ENCODE results near the gene PGAM5.

The PGAM5 gene

DNA sequence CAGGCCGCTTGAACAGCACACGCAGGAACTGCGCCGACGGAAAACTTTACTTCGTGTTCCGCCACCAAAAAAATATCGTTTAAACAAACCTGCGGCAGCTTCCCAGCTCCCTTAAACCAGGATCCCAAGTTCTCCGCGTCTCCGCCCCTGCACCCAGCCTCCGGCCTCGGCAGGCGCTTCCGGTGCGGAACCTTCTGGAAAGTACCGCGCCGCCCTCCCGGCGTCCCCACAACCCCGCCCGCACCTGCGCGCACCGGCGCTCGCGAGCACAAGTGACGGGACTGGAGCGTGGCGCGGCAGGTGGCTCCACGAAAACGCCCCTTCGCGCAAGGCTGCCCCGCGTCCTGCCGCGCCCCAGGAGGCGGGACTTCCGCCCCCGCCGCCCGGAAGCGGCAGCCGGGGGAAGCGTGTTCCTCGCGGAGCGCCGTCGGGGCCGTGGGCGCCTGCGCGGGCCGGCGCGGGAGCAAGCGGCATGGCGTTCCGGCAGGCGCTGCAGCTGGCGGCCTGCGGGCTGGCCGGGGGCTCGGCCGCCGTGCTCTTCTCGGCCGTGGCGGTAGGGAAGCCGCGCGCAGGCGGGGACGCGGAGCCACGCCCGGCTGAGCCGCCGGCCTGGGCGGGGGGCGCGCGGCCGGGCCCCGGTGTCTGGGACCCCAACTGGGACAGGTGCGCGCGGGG lies at the start of gene PGAM5:
PGAM5 (plus strand) TSS at position 438 of the 675 bp plus-strand sequence; CDS start at position 473, 35 bp downstream.
- DNase-seq (ENCODE audit: low spot score in 2 of 2) (peak; percentile 90 to 93), ATAC-seq (ENCODE audit: low read depth) (peak; percentile 95)
- Mint-ChIP-seq H3K4me1 (peaks cover 13% of the 10 kb centered on the region), H3K4me3 (peak within 1 kb of the TSS; percentile 95), H3K36me3 (peaks cover 10% of the 10 kb centered on the region), H3K27me3 (no peaks in the 10 kb centered on the region), H3K9me3 (peaks cover 9% of the 10 kb centered on the region), H3K27ac (peak within 1 kb of the TSS; percentile 98)

DNA sequence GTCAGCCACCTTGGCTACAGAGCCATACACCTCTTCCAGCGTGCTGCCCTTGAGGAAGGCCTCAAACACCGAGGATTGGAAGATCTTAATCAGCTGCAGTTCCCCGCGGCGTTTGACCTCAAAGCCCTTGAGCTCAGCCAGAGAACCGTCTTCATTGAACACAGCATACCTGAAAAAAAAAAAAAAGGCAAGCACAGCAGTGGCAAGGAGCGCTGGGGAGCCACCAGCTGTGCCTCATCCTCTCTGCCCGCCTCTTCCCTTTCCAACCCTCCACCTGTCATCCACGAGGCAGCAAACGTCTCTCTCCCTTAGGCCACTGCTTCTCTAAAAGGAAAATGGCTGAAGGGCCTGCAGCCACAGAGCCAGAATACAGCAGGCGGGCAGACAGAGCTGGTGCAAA lies 49.6 kb upstream of the PGAM5 start:
- no peak for ATAC-seq (ENCODE audit: low read depth)
- DNase-seq (ENCODE audit: low spot score in 2 of 2): no peak
- Mint-ChIP-seq H3K27me3 (no peaks in the 10 kb centered on the region), H3K4me3 (no peak overlapping the region), H3K36me3 (peaks cover 50% of the 10 kb centered on the region), H3K9me3 (no peaks in the 10 kb centered on the region), H3K27ac (no peak overlapping the region), H3K4me1 (no peaks in the 10 kb centered on the region)

GRCh38 chr12:132661972-132662371 lies 48.7 kb upstream of the PGAM5 start:
- Mint-ChIP-seq H3K4me3 (no peak overlapping the region), H3K27me3 (no peaks in the 10 kb centered on the region), H3K27ac (no peak overlapping the region), H3K36me3 (peaks cover 55% of the 10 kb centered on the region), H3K9me3 (no peaks in the 10 kb centered on the region), H3K4me1 (no peaks in the 10 kb centered on the region)
- DNase-seq (ENCODE audit: low spot score in 2 of 2): no peak
- ATAC-seq (ENCODE audit: low read depth): no peak

- Mint-ChIP-seq H3K4me1 (no peaks in the 10 kb centered on the region), H3K4me3 (no peak overlapping the region), H3K9me3 (no peaks in the 10 kb centered on the region), H3K27ac (no peak overlapping the region), H3K27me3 (no peaks in the 10 kb centered on the region), H3K36me3 (peaks cover 51% of the 10 kb centered on the region)
- no peak for DNase-seq (ENCODE audit: low spot score in 2 of 2)
- ATAC-seq (ENCODE audit: low read depth): no peak
Measured at GRCh38 chr12:132662901-132663755, 47.5 kb upstream of the PGAM5 start.

DNA sequence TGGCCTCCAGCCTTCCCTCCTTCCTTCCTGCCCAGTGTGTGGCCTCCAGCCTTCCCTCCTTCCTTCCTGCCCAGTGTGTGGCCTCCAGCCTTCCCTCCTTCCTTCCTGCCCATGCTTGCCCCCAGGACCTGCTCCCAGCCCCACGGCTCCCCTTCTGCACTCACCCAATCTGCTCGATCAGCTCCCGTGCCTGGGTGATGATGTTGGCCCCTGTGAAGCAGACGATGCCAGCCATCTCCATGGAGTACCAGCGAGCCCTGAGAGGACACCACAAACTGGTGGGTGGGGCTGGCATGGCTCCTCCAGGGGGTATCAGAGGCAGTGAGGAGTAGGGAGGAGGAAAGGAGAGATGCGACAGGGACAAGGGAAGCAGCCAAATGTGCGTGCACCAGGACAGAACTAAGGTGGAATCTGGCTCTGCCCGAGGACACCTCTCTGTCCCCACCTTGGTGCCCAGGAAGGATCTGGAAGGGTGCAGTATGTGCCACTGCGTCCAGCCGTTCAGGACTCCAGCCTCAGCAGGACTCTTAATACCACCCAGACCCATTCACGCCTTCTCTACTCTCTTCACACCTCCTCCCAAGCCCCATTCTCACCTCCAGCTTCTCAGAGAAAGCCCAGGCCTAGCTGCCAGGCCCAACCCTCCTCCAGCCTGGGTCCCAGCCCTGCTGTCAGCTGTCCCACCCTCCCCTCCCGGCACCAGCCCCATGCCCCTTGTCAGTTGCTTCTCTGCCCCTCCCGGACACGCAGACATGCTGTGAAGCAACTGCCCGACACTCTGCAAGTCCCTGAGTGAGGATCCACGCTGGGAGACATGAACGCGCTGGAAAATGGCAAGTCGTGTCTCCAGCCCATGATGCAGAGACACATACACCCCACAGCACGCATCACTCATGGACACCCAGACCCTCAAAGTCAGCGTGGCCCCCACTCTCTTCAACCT lies 46.2 kb upstream of the PGAM5 start:
- Mint-ChIP-seq H3K9me3 (no peaks in the 10 kb centered on the region), H3K36me3 (peaks cover 52% of the 10 kb centered on the region), H3K4me3 (no peak overlapping the region), H3K4me1 (no peaks in the 10 kb centered on the region), H3K27me3 (no peaks in the 10 kb centered on the region), H3K27ac (no peak overlapping the region)
- ATAC-seq (ENCODE audit: low read depth) (no peak), DNase-seq (ENCODE audit: low spot score in 2 of 2) (no peak)

DNA sequence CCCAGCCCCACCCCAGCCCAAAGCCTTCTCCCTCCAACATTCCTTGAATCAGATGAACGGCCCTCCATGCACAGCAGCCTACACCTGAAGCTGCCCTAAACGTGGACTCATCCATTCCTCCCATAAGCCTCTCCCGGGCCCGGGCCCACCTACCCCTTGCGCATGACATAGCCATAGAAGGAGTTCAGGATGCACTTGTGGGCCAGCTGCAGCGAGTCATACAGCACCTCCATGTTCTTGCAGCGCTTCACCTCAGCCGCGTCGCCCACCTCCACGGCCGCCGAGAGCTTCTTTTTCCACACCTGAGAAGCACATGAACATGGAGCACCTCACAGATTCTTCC lies 45.5 kb upstream of the PGAM5 start:
- no peaks in the 10 kb centered on the region for H3K27me3 Mint-ChIP-seq
- H3K9me3 Mint-ChIP-seq: no peaks in the 10 kb centered on the region
- no peak overlapping the region for H3K4me3 Mint-ChIP-seq
- no peak for DNase-seq (ENCODE audit: low spot score in 2 of 2)
- ATAC-seq (ENCODE audit: low read depth): no peak
- no peak overlapping the region for H3K27ac Mint-ChIP-seq
- H3K36me3 Mint-ChIP-seq: peaks cover 55% of the 10 kb centered on the region
- no peaks in the 10 kb centered on the region for H3K4me1 Mint-ChIP-seq

- Mint-ChIP-seq H3K36me3 (peaks cover 54% of the 10 kb centered on the region), H3K4me1 (no peaks in the 10 kb centered on the region), H3K27me3 (no peaks in the 10 kb centered on the region), H3K4me3 (no peak overlapping the region), H3K27ac (no peak overlapping the region), H3K9me3 (no peaks in the 10 kb centered on the region)
- DNase-seq (ENCODE audit: low spot score in 2 of 2): no peak
- no peak for ATAC-seq (ENCODE audit: low read depth)
Measured at GRCh38 chr12:132665794-132666193, 44.8 kb upstream of the PGAM5 start.

DNA sequence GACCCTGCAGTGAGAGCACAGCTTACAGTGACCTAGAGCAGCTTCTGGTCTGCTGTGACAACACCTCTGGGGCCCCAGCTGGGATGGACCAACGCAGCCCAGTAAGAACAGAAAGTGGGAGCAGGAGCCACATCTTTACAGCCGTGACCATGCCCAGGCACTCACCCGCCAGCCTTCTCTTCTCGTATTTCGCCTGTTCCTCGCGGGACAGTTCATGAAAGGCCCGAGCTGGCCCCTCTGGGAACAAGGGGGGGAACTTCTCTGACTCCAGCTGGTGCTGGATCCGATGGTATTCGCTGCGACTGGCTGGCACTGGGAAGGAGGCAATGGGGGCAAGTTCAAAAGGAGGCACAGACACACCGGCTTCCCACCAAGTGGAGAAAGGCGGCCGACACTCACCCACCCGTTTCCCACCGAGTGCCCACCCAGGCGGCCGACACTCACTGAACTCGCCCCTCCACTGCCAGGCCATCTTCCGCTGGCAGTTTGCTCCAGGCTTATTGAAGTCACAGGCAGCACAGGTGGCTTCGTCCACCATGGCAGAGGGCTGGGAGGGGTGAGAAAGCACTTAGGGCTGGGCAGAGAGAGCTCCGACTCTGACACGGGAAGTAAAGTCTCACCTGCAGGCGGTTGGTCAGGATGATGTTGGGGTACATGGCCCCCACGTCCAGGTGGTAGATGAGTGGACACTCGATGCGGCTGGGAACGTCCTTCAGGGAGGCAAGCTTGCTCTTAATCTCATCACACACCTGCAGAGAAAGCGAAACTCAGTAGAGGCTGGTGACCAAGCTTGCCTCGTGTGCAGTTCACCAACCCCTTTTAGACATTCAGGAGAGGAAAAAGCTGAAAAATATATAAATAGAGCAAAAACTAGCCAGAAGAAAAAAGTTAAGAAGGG lies 42.2 kb upstream of the PGAM5 start:
- ATAC-seq (ENCODE audit: low read depth) (no peak), DNase-seq (ENCODE audit: low spot score in 2 of 2) (no peak)
- Mint-ChIP-seq H3K4me3 (no peak overlapping the region), H3K36me3 (peaks cover 43% of the 10 kb centered on the region), H3K4me1 (no peaks in the 10 kb centered on the region), H3K27me3 (no peaks in the 10 kb centered on the region), H3K27ac (no peak overlapping the region), H3K9me3 (no peaks in the 10 kb centered on the region)

- DNase-seq (ENCODE audit: low spot score in 2 of 2) (no peak), ATAC-seq (ENCODE audit: low read depth) (no peak)
- Mint-ChIP-seq H3K4me1 (no peaks in the 10 kb centered on the region), H3K9me3 (no peaks in the 10 kb centered on the region), H3K36me3 (peaks cover 43% of the 10 kb centered on the region), H3K4me3 (no peak overlapping the region), H3K27me3 (no peaks in the 10 kb centered on the region), H3K27ac (no peak overlapping the region)
Measured at GRCh38 chr12:132669166-132669879, 41.3 kb upstream of the PGAM5 start.

GRCh38 chr12:132672116-132672515 lies 38.5 kb upstream of the PGAM5 start:
- Mint-ChIP-seq H3K27ac (peak overlapping the region; percentile 79), H3K4me3 (no peak overlapping the region), H3K9me3 (no peaks in the 10 kb centered on the region), H3K4me1 (no peaks in the 10 kb centered on the region), H3K27me3 (no peaks in the 10 kb centered on the region), H3K36me3 (peaks cover 41% of the 10 kb centered on the region)
- DNase-seq (ENCODE audit: low spot score in 2 of 2): no peak
- no peak for ATAC-seq (ENCODE audit: low read depth)

GRCh38 chr12:132672678-132673077 lies 38.0 kb upstream of the PGAM5 start:
- DNase-seq (ENCODE audit: low spot score in 2 of 2) (no peak), ATAC-seq (ENCODE audit: low read depth) (no peak)
- Mint-ChIP-seq H3K4me1 (no peaks in the 10 kb centered on the region), H3K27ac (no peak overlapping the region), H3K36me3 (peaks cover 38% of the 10 kb centered on the region), H3K9me3 (no peaks in the 10 kb centered on the region), H3K27me3 (no peaks in the 10 kb centered on the region), H3K4me3 (no peak overlapping the region)

GRCh38 chr12:132673288-132674179 lies 37.1 kb upstream of the PGAM5 start:
- Mint-ChIP-seq H3K36me3 (peaks cover 40% of the 10 kb centered on the region), H3K4me1 (no peaks in the 10 kb centered on the region), H3K27me3 (no peaks in the 10 kb centered on the region), H3K4me3 (no peak overlapping the region), H3K9me3 (no peaks in the 10 kb centered on the region), H3K27ac (no peak overlapping the region)
- no peak for DNase-seq (ENCODE audit: low spot score in 2 of 2)
- ATAC-seq (ENCODE audit: low read depth): no peak
